ENCODE results near the gene LCN2.

LCN2 gene

GRCh38 chr9:128144239-128145181, 4.7 kb upstream of the LCN2 start:
- no peak overlapping the region for H3K27ac ChIP-seq

DNA sequence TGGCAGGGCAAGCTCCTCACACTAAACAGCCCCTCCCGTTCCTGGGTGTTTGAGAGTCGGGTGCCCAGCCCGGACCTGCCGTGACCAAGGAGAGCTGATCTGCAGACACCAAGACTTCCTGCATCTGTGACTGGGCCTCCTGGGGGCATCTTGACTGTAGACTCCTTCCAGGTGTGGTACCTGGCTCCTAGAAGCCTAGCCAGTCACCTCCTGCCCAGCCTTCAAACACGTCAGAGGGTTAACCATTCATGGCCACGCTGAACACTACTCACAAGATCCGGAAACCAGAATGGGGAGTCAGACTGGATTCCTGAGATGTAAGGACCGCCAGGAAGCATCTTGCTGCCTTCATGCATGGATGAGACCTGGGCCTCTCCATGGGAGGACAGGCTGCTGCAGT, 3.7 kb upstream of the LCN2 start:
- H3K27ac ChIP-seq: no peak overlapping the region
- TF ChIP-seq ZFX (IDR thresholded peaks at IDR 0.05; ENCODE audit: borderline replicate concordance): no peak
- TF ChIP-seq, protein P1, sequence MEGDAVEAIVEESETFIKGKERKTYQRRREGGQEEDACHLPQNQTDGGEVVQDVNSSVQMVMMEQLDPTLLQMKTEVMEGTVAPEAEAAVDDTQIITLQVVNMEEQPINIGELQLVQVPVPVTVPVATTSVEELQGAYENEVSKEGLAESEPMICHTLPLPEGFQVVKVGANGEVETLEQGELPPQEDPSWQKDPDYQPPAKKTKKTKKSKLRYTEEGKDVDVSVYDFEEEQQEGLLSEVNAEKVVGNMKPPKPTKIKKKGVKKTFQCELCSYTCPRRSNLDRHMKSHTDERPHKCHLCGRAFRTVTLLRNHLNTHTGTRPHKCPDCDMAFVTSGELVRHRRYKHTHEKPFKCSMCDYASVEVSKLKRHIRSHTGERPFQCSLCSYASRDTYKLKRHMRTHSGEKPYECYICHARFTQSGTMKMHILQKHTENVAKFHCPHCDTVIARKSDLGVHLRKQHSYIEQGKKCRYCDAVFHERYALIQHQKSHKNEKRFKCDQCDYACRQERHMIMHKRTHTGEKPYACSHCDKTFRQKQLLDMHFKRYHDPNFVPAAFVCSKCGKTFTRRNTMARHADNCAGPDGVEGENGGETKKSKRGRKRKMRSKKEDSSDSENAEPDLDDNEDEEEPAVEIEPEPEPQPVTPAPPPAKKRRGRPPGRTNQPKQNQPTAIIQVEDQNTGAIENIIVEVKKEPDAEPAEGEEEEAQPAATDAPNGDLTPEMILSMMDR (IDR thresholded peaks at IDR 0.05): no peak

More at GRCh38 chr9:128144239-128145181, 4.7 kb upstream of the LCN2 start:
- TF ChIP-seq, protein P1 (IDR thresholded peaks at IDR 0.05): no peak
- TF ChIP-seq ZFX (IDR thresholded peaks at IDR 0.05; ENCODE audit: borderline replicate concordance): no peak

DNA sequence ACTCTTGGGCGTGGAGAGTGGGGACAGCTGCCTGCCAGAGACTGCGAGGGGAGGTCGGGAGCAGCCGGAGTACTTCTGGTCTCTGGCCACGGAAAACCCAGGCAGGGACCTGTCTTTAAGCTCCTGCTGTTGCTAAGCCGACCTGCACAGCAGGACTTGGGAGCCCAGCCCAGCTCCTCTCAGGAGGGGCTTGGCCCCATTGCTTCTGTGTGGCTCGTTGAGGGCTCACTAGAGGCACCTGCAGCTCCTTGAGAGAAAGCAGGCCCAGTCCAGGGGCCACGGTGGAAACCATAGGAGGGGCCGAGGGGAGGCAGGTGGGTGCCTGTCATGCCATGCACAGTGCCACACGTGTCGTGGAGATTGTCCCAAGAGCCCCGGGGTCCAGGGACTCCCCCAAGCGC, 3.3 kb upstream of the LCN2 start:
- no peak for TF ChIP-seq ZFX (IDR thresholded peaks at IDR 0.05; ENCODE audit: borderline replicate concordance)
- TF ChIP-seq, protein P1 (IDR thresholded peaks at IDR 0.05): no peak
- H3K27ac ChIP-seq: no peak overlapping the region

- no peak for TF ChIP-seq ZFX (IDR thresholded peaks at IDR 0.05; ENCODE audit: borderline replicate concordance)
- TF ChIP-seq, protein P1 (IDR thresholded peaks at IDR 0.05): no peak
- no peak overlapping the region for H3K27ac ChIP-seq
Observed at GRCh38 chr9:128146591-128147120, 2.6 kb upstream of the LCN2 start.

DNA sequence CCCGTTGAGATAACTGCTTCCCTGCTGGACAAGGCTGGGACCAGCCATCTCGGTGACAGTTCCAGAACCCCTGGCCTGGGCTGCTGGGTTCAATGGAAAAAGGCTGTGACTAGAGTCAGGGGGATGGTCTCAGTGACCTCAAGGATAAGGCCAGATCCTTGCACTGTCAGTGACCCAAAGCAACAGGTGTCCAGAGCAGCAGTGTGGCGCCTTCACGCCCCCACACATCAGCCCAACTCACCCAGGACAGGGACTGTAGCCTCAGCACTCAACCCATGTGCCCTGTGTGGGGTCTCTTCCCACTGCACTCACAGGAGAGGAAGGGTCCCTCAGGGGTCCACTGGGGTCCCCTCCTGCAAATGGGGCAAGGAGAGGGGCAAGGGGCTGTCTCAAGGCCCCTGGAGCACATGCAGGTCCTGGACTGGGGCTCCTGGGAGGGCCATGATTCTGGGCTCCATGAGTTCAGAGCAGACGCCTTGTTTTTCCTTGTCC, 698 bp upstream of the LCN2 start:
- no peak overlapping the region for H3K27ac ChIP-seq
- TF ChIP-seq, protein P1 (IDR thresholded peaks at IDR 0.05): no peak
- no peak for TF ChIP-seq ZFX (IDR thresholded peaks at IDR 0.05; ENCODE audit: borderline replicate concordance)

- no peak for TF ChIP-seq ZFX (IDR thresholded peaks at IDR 0.05; ENCODE audit: borderline replicate concordance)
- TF ChIP-seq, protein P1 (IDR thresholded peaks at IDR 0.05): no peak
- H3K27ac ChIP-seq: no peak overlapping the region
Observed at GRCh38 chr9:128149951-128150593, 819 bp downstream of the LCN2 start.

All from 22Rv1 (cell line).